OCI-LY7 (cell line): ENCODE results near the gene WFS1. TPM values are rescaled to one million over a fixed set of nuclear protein-coding genes. Genes with fewer than 3 reads are reported as not detected.

Experiments
- BruUV-seq: library from RNA; stranded (reverse); fragments of 400-500 nt; replicated peaks from 2 replicates; lab custom pipeline; 2021; lab: Mats Ljungman, UMichigan
- CTCF ChIA-PET: fragments of 300-600 bp; sonication (Branson Sonifier 250); formaldehyde crosslinking; loops from one replicate; lab custom pipeline; 2022; ENCODE audit warnings: antibody characterized with exemption; ENCODE audit not compliant: unreplicated experiment; lab: Charles Lee
- POLR2A ChIA-PET: fragments of 300-600 bp; sonication (Branson Sonifier 250); formaldehyde crosslinking; loops from one replicate; lab custom pipeline; 2022; ENCODE audit warnings: antibody characterized with exemption; lab: Charles Lee
- DNase-seq: peaks from one replicate; pipeline ENCODE4 v3.0.0-alpha.2; 2015; ENCODE audit warnings: low spot score
- H2AFZ ChIP-seq: fragments of 200-600 bp; sonication (generic), shearing (Covaris generic); 2 replicates; pipeline ENCODE4 v1.6.1; 2014; ENCODE audit warnings: mild to moderate bottlenecking, antibody characterized with exemption, low read length, moderate library complexity
- H3K27ac ChIP-seq: fragments of 200-600 bp; sonication (generic); 2 replicates; pipeline ENCODE4 v1.5.1; 2014; ENCODE audit warnings: mixed run types, low read depth, mild to moderate bottlenecking, moderate library complexity, low read length, inconsistent platforms; ENCODE audit not compliant: poor library complexity, severe bottlenecking
- H3K36me3 ChIP-seq: fragments of 200-600 bp; sonication (generic); 2 replicates; pipeline ENCODE4 v1.6.1; 2014; ENCODE audit warnings: mild to moderate bottlenecking, antibody characterized with exemption, low read length, moderate library complexity, mixed read lengths; ENCODE audit not compliant: insufficient read depth
- H3K4me1 ChIP-seq: fragments of 200-600 bp; sonication (generic); 2 replicates; pipeline ENCODE4 v1.5.1; 2014; ENCODE audit warnings: mild to moderate bottlenecking, low read length; ENCODE audit not compliant: insufficient read depth, poor library complexity, severe bottlenecking
- H3K4me2 ChIP-seq: fragments of 200-600 bp; sonication (generic); 2 replicates; pipeline ENCODE4 v1.6.1; 2014; ENCODE audit warnings: mild to moderate bottlenecking, low read length
- H3K4me3 ChIP-seq: fragments of 200-600 bp; sonication (generic); 2 replicates; pipeline ENCODE4 v1.5.1; 2014; ENCODE audit warnings: mild to moderate bottlenecking, low read depth, low read length; ENCODE audit not compliant: poor library complexity, severe bottlenecking
- H3K79me2 ChIP-seq: fragments of 200-600 bp; sonication (generic); 2 replicates; pipeline ENCODE4 v1.6.1; 2016; ENCODE audit warnings: low read depth, mild to moderate bottlenecking, low read length, moderate library complexity, mixed read lengths; ENCODE audit not compliant: insufficient read depth
- H3K9me2 ChIP-seq: fragments of 200-600 bp; sonication (generic); 2 replicates; pipeline ENCODE4 v1.6.1; 2016; ENCODE audit warnings: mild to moderate bottlenecking, low read length, mixed read lengths; ENCODE audit not compliant: insufficient read depth
- H3K9me3 ChIP-seq: fragments of 200-600 bp; sonication (generic); 2 replicates; pipeline ENCODE4 v1.6.1; 2014; ENCODE audit warnings: mild to moderate bottlenecking, mixed run types, low read length, mixed read lengths
- H4K20me1 ChIP-seq: fragments of 200-600 bp; sonication (generic); 2 replicates; pipeline ENCODE4 v1.6.1; 2014; ENCODE audit warnings: mild to moderate bottlenecking, antibody characterized with exemption, low read length, moderate library complexity, mixed read lengths; ENCODE audit not compliant: insufficient read depth
- EZH2phosphoT487 ChIP-seq: fragments of 200-600 bp; sonication (generic); IDR thresholded peaks from 2 replicates; pipeline ENCODE4 v1.6.1; 2018; ENCODE audit warnings: low read depth, borderline replicate concordance, mild to moderate bottlenecking, mixed run types, antibody characterized with exemption, low read length, moderate library complexity, mixed read lengths
- intact Hi-C: fragments of 100-400 bp; cut with micrococcal nuclease; formaldehyde crosslinking; loops from one replicate; pipeline ENCODE4 v1.10.0; 2022; ENCODE audit not compliant: unreplicated experiment
- total RNA-seq, 2 experiments: library from RNA; depleted of rRNA in 1 of 2; stranded (reverse); fragments of >200 nt in 1 of 2; shearing (Covaris generic) in 1 of 2; gene quantifications; 2 replicates each; pipeline ENCODE4 v1.2.3, GENCODE V29; 2014 to 2022
- TF ChIP-seq, protein P1 (sequence below): fragments of 200-600 bp; sonication (generic); conservative IDR thresholded peaks from 2 replicates; pipeline ENCODE4 v1.5.1; 2014; ENCODE audit warnings: mild to moderate bottlenecking, antibody characterized with exemption, low read length, moderate library complexity, mixed read lengths

The WFS1 gene
- total RNA-seq, 2 experiments from 2014 or later, result 6.1 to 14.5 TPM

DNA sequence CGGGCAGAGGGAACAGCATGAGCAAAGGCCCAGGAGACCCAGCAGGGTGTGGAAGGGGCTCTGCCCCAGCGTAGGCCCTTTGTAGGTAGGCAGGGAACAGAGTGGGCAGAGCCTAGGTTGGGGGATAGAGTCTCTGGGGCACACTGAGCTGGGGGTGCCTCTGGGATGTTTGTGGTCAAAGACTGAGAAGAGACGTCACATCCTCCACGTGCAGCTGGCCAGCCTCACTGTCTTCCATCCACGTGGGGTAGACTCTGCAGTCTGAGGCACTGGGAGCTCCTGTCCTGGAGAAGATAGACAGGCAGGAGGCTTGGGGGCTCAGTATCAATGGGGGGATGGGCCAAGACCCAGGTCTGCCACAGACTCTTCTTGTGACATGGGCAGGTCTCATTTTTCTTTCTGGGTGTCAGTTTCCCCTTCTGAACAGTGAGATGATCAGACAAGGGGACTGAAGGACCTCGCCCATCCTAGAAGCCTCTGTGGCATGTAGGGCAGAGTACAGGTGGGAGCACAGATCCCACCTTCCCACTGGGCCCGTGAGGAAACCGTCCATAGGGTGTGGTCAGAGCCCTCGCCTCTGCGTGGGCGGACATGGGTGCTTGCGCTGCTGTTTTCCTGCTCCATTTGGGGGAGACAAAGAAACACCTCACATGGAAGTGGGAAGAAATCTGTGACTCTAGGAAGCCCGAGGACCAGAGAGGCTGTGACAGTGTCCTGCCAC, 22.9 kb downstream of the WFS1 start:
- Histone ChIP-seq H3K27ac (no peak overlapping the region), H3K4me1 (no peaks in the 10 kb centered on the region), H3K4me2 (no peak overlapping the region), H3K36me3 (0 out of 2 replicates have a peak, but pooled peaks cover 3% of the 10 kb centered on the region), H3K9me3 (no peaks in the 10 kb centered on the region), H3K4me3 (no peak overlapping the region), H4K20me1 (no peaks in the 10 kb centered on the region), H3K9me2 (no peaks in the 10 kb centered on the region), H3K79me2 (no peaks in the 10 kb centered on the region), H2AFZ (no peak overlapping the region)
- intact Hi-C loops, result no loop called here
- no peak for DNase-seq
- ChIA-PET CTCF (no interaction called here), POLR2A (no interaction called here)
- no peak for TF ChIP-seq EZH2phosphoT487
- TF ChIP-seq, protein P1, sequence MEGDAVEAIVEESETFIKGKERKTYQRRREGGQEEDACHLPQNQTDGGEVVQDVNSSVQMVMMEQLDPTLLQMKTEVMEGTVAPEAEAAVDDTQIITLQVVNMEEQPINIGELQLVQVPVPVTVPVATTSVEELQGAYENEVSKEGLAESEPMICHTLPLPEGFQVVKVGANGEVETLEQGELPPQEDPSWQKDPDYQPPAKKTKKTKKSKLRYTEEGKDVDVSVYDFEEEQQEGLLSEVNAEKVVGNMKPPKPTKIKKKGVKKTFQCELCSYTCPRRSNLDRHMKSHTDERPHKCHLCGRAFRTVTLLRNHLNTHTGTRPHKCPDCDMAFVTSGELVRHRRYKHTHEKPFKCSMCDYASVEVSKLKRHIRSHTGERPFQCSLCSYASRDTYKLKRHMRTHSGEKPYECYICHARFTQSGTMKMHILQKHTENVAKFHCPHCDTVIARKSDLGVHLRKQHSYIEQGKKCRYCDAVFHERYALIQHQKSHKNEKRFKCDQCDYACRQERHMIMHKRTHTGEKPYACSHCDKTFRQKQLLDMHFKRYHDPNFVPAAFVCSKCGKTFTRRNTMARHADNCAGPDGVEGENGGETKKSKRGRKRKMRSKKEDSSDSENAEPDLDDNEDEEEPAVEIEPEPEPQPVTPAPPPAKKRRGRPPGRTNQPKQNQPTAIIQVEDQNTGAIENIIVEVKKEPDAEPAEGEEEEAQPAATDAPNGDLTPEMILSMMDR, result no peak
- no TSS peak for BruUV-seq

DNA sequence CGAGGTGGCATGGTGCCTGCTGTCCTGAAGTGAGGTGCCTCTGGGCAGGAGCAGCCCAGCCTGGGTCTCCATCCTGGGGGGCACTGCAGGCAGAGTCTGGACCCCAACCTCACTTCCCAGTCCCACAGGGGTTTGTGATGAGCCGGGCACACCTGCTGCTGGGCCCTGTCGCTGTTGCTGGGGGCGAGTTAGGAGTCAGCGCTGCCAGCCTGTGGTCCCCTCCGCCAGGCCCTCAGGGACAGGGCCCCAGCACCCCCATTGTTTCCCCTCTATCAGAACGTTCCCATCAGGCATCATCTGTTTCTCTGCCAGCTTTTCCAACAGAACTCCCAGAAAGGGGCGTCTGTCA, 23.4 kb downstream of the WFS1 start:
- Histone ChIP-seq H3K4me2 (no peak overlapping the region), H3K4me1 (no peaks in the 10 kb centered on the region), H3K4me3 (no peak overlapping the region), H3K27ac (no peak overlapping the region), H3K9me3 (no peaks in the 10 kb centered on the region), H3K9me2 (no peaks in the 10 kb centered on the region), H4K20me1 (no peaks in the 10 kb centered on the region), H3K79me2 (no peaks in the 10 kb centered on the region), H2AFZ (no peak overlapping the region), H3K36me3 (0 out of 2 replicates have a peak, but pooled peaks cover 3% of the 10 kb centered on the region)
- BruUV-seq, result no TSS peak
- CTCF ChIA-PET, result no interaction called here
- POLR2A ChIA-PET, result no interaction called here
- TF ChIP-seq EZH2phosphoT487, result no peak
- TF ChIP-seq, protein P1, result no peak
- DNase-seq, result no peak
- intact Hi-C loops, result no loop called here

DNA sequence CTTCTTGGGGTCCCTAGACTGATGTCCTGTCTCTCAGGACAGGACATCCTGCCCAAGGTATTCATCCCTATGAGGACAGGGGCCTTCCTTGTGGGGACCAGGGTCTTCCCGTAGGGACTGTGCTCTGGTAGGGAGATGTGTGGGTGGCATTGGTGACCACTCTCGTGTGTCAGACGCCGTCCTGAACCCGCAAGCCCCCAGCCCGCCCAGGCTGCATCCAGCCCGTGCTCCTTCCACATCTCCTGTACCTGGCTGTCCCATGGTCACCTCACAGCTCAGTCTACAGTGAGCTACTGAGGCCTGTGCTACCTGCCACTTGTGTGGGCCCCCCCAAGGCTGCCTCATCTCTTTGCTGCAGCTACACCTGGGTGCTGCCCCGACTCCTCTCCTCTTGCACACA, 24.0 kb downstream of the WFS1 start:
- DNase-seq, result no peak
- no peaks in the 10 kb centered on the region for H3K79me2 ChIP-seq
- H4K20me1 ChIP-seq, result no peaks in the 10 kb centered on the region
- no peaks in the 10 kb centered on the region for H3K4me1 ChIP-seq
- intact Hi-C loops, result no loop called here
- no peak overlapping the region for H3K27ac ChIP-seq
- H3K36me3 ChIP-seq, result no peaks in the 10 kb centered on the region
- no peaks in the 10 kb centered on the region for H3K9me3 ChIP-seq
- H3K4me2 ChIP-seq, result no peak overlapping the region
- ChIA-PET POLR2A (interaction anchor here (0.6 kb wide), 1 partner anchor 428 kb away, joined by 4 read pairs; no protein-coding TSS in a partner anchor), CTCF (no interaction called here)
- H3K4me3 ChIP-seq, result no peak overlapping the region
- no peak for TF ChIP-seq EZH2phosphoT487
- no peak overlapping the region for H2AFZ ChIP-seq
- no TSS peak for BruUV-seq
- H3K9me2 ChIP-seq, result no peaks in the 10 kb centered on the region
